ENCODE measurements around the gene DPEP3. TPM values are rescaled to one million over a fixed set of nuclear protein-coding genes. Genes with fewer than 3 reads are reported as not detected.
"Not testable (repeated sequence)": the region's sequence is repeated elsewhere in the genome, so short reads cannot be mapped to it uniquely, and the experiment has no call there.

Gene DPEP3
- total RNA-seq, 2 donors from 2014 or later = not detected

DNA sequence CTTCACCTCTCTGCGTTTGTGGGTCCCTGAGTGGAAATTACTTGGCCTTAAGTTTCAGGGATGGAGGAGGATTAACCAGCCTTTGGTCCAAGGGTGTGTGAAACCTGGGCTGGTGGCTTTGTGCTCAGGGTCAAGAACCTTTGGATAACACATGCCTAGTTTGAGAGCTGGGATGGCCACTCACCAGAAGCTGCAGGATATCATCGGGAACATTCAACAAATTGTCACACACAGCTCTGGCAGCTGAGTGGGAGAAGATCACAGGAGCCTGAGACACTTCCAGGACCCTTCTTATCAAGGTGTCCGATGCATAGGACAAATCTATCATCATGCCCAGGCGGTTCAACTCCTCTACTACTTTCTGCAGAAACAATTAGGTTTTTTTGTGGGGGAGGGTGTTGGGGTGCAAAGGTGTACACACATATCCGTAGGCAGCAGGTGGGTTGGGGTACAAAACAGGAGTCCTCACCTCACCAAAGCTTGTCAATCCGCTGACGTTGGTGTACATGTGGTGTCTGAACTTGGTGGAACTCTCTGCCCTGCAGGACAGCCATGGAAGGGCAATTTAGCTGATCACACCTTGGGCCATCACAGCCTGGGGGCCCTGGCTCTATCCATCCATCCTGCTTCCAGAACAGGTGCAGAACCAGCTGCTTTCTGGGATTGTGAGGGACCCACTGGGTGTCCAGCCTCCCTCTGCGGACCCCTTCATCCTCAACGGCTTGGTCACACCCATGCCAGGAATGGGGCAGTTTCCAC is 2.7 kb downstream of the DPEP3 start:
- no peak overlapping the region for H3K27ac ChIP-seq
- no peaks in the 10 kb centered on the region for H3K36me3 ChIP-seq
- no peaks in the 10 kb centered on the region for H3K9me3 ChIP-seq
- H3K4me3 ChIP-seq = no peak overlapping the region
- no peaks in the 10 kb centered on the region for H3K4me1 ChIP-seq
- no peak for DNase-seq (ENCODE audit: low spot score)
- TF ChIP-seq, protein P1, sequence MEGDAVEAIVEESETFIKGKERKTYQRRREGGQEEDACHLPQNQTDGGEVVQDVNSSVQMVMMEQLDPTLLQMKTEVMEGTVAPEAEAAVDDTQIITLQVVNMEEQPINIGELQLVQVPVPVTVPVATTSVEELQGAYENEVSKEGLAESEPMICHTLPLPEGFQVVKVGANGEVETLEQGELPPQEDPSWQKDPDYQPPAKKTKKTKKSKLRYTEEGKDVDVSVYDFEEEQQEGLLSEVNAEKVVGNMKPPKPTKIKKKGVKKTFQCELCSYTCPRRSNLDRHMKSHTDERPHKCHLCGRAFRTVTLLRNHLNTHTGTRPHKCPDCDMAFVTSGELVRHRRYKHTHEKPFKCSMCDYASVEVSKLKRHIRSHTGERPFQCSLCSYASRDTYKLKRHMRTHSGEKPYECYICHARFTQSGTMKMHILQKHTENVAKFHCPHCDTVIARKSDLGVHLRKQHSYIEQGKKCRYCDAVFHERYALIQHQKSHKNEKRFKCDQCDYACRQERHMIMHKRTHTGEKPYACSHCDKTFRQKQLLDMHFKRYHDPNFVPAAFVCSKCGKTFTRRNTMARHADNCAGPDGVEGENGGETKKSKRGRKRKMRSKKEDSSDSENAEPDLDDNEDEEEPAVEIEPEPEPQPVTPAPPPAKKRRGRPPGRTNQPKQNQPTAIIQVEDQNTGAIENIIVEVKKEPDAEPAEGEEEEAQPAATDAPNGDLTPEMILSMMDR (IDR thresholded peaks at IDR 0.05) = no peak
- no peaks in the 10 kb centered on the region for H3K27me3 ChIP-seq

DNA sequence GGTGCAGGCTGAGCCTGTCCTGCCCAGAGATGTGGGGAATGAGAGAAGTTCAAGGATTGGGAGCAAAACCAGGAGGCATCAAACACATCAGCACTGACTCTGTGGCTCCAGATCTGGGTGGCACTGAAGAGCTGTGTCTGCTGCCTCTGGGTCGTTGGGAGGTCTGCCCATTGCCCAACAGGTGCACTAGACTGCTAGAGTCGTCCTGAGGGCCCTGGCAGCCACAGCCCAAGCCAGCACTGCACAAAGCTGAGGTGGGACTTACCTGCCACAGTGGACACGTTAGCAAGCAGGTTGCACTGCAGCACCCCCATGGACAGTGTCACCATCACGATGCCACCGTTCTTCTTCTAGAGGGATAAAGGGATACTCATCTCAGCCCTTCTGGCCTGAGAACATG is 3.3 kb downstream of the DPEP3 start:
- DNase-seq (ENCODE audit: low spot score) = no peak
- Histone ChIP-seq H3K27me3 (no peaks in the 10 kb centered on the region), H3K36me3 (no peaks in the 10 kb centered on the region), H3K9me3 (no peaks in the 10 kb centered on the region), H3K4me1 (no peaks in the 10 kb centered on the region), H3K27ac (no peak overlapping the region), H3K4me3 (no peak overlapping the region)
- TF ChIP-seq, protein P1 (IDR thresholded peaks at IDR 0.05) = no peak

DNA sequence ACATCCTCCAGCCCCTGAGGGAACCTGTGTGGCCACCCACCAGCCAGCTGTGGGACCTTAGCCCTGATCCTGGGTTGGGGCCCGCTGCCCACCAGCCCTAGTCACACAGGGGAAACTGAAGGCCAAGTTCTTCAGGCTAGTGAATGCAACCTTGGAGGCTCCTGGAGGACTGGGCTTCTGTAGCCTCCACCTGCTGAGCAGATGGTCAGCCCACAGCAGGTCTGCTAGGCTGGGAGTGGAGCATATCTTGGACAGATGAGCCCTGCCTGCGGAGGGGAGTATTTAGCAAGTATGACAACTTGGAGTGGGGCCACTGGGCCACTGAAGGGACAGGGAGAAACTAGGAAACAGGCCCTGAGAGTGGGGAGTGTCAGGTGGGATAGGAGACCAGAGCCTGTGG is 4.1 kb downstream of the DPEP3 start:
- no peaks in the 10 kb centered on the region for H3K4me1 ChIP-seq
- no peak for DNase-seq (ENCODE audit: low spot score)
- H3K9me3 ChIP-seq = no peaks in the 10 kb centered on the region
- H3K4me3 ChIP-seq = no peak overlapping the region
- no peaks in the 10 kb centered on the region for H3K27me3 ChIP-seq
- H3K36me3 ChIP-seq = no peaks in the 10 kb centered on the region
- H3K27ac ChIP-seq = no peak overlapping the region
- TF ChIP-seq, protein P1 (IDR thresholded peaks at IDR 0.05) = no peak

DNA sequence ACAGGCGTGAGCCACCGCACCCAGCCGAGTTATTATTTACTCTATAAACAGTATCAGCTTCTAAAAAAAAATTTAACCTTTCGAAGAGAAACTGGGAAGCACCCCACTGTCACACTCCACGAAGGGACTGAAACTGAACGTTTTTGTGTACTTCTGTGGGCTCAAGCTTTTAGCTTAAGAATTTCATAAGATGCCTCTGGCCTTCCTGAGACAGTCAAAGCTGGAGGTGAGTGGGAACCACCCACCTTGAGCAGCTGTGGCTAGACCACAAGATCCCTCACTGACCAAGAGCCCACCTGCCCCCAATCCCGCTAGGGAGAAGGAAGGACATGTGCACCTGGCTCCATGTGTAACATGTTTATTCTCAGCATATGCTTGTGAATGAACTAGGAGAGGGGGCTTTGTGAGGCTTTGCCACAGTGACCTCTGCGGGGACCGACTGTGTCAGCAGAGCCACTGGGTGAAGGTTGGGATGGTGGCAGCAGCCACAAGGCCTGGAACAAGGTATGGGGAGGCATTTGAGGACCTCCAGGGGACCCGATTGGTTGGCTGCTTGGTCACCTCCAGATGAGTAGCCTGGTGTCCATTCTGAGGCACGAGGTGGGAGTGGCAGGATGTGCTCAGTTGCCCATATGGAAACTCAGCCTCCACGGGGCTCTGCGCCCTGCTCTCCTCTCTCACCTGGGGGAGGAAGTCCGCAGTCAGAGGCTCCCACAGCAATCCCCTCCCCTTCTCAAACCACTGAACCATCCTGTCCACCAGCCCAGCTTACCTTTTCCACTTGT is 4.8 kb downstream of the DPEP3 start:
- Histone ChIP-seq H3K27ac (no peak overlapping the region), H3K4me3 (no peak overlapping the region), H3K27me3 (no peaks in the 10 kb centered on the region), H3K4me1 (no peaks in the 10 kb centered on the region), H3K36me3 (no peaks in the 10 kb centered on the region), H3K9me3 (no peaks in the 10 kb centered on the region)
- TF ChIP-seq, protein P1 (IDR thresholded peaks at IDR 0.05) = no peak
- DNase-seq (ENCODE audit: low spot score) = no peak

DNA sequence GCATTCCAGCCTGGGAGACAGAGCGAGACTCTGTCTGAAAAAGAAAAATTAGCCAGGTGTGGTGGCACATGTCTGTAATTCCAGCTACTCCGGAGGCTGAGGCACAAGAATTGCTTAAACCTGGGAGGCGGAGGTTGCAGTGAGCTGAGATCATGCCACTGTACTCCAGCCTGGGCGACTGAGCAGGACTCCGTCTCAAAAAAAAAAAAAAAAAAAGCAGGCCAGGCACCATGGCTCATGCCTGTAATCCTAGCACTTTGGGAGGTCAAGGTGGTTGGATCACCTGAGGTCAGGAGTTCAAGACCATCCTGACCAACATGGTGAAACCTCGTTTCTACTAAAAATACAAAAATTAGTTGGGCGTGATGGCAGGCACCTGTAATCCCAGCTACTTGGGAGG is 8.0 kb downstream of the DPEP3 start:
- not testable (repeated sequence) for H3K27ac ChIP-seq; H3K27me3 ChIP-seq; DNase-seq (ENCODE audit: low spot score); H3K4me3 ChIP-seq; H3K36me3 ChIP-seq; H3K9me3 ChIP-seq
- H3K4me1 ChIP-seq = peaks cover 0 to 12% of the 10 kb centered on the region in 2 donors

DNA sequence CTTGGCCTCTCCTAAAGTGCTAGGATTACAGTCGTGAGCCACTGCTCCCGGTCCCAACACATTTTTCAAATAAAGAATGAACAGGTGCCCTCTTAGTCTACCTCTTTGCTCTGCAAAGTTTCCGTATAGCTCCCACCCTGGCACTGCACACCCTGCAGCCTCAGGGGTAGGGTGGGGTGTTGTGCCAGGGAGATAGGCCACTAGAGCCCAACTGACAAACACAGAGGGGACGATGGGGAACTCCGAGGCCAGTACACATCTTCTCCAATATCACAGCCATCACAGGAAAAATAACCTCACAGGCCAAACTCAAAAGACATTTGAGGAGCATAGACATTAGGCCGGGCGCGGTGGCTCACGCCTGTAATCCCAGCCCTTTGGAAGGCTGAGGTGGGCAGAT is 9.2 kb downstream of the DPEP3 start:
- no peak for DNase-seq (ENCODE audit: low spot score)
- Histone ChIP-seq H3K27me3 (no peaks in the 10 kb centered on the region), H3K9me3 (no peaks in the 10 kb centered on the region), H3K27ac (no peak overlapping the region), H3K36me3 (no peaks in the 10 kb centered on the region), H3K4me1 (peaks cover 0 to 24% of the 10 kb centered on the region in 2 donors), H3K4me3 (no peak overlapping the region)
- TF ChIP-seq, protein P1 (IDR thresholded peaks at IDR 0.05) = no peak

Data from right atrium auricular region (tissue), 2 donors.